Measurements from ENCODE around the gene UGT2B15.
"Not testable (repeated sequence)": the region's sequence is repeated elsewhere in the genome, so short reads cannot be mapped to it uniquely, and the experiment has no call there.

Gene UGT2B15

DNA sequence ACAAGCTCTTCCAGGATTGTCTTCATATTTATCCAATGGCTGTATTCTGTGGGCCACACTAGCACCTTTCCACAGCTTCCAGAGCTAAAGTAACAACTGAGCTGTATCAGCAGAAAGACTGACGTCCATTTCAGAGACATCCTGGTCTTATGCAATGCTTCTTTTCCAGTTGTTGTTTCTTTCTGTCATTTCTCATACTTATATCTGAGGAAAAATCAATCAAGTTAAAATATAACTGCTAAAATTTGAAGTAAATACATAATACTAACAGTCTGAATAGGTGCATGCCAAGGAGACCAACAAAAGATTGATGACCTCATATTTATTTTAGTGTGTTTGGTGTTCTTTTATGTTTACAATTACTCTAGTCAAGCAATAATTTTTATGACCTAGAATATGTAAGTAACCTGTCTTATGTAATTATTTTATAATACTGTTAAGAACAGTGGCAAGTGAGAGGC, at the start of gene UGT2B15:
UGT2B15 (minus strand) TSS at position 174 of the 461 bp plus-strand sequence; CDS start at position 140, 34 bp downstream.
- not testable (repeated sequence) for H3K36me3 Mint-ChIP-seq (ENCODE audit: low read depth); H3K9me3 Mint-ChIP-seq; H3K4me3 Mint-ChIP-seq; H3K27me3 Mint-ChIP-seq (ENCODE audit: low read depth); H3K4me1 Mint-ChIP-seq; H3K27ac Mint-ChIP-seq

DNA sequence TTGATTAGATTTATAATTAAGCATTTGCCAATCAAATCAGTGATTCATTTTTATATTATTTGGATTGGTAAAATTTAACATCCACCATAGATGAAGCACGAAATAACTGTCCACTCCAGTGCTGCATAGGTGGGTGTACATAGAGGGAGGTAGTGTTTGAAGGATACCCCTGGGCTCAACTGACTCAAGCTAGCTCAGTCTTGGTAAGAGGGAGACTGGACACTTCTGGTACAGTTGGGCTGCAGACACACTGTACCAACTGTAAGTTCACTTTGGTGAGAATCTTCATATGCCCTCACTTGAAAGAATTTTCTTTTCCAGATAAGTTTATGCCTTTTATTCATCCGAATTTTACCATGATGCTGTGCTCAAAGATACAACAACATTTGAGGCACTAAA, 48.6 kb upstream of the UGT2B15 start:
- Mint-ChIP-seq H3K27me3 (ENCODE audit: low read depth) (no peaks in the 10 kb centered on the region), H3K9me3 (peaks cover 7% of the 10 kb centered on the region), H3K36me3 (ENCODE audit: low read depth) (no peaks in the 10 kb centered on the region), H3K4me1 (no peaks in the 10 kb centered on the region), H3K4me3 (no peak overlapping the region), H3K27ac (peak overlapping the region in 2 of 3 experiments; percentile 18 to 66)
- TF ChIP-seq, protein P1, sequence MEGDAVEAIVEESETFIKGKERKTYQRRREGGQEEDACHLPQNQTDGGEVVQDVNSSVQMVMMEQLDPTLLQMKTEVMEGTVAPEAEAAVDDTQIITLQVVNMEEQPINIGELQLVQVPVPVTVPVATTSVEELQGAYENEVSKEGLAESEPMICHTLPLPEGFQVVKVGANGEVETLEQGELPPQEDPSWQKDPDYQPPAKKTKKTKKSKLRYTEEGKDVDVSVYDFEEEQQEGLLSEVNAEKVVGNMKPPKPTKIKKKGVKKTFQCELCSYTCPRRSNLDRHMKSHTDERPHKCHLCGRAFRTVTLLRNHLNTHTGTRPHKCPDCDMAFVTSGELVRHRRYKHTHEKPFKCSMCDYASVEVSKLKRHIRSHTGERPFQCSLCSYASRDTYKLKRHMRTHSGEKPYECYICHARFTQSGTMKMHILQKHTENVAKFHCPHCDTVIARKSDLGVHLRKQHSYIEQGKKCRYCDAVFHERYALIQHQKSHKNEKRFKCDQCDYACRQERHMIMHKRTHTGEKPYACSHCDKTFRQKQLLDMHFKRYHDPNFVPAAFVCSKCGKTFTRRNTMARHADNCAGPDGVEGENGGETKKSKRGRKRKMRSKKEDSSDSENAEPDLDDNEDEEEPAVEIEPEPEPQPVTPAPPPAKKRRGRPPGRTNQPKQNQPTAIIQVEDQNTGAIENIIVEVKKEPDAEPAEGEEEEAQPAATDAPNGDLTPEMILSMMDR (IDR thresholded peaks at IDR 0.05; ENCODE audit: unreplicated experiment in 3 of 3): no peak

DNA sequence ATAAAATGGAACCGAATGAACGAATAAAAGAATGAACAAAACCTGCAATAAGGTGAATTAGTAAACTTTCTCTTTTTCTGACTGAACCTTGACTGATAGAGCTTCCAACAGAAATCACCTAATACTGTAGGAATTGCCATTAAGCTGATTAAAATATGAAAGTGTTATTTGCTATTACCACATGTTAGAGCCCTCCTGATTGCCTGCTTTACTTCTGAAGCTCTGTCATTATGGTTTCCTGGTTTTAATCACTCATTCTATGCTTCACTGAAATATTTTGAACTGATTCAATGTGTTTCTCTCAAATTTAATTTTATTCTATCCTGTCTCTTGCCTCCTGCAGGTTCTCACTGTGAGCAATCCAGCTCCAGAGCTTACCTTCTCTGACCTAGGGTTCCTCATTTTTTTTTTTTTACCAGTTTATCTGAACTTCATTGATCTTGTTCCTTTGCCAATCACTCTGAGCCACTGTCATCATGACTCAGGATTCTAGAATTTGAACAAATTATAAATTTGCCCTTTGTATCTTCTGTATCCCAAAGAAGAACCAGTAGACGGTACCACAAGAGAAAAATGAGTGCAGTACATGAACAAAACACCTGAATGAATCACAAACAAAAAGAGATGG, 48.1 kb upstream of the UGT2B15 start:
- Mint-ChIP-seq H3K27me3 (ENCODE audit: low read depth) (no peaks in the 10 kb centered on the region), H3K9me3 (peaks cover 5% of the 10 kb centered on the region), H3K36me3 (ENCODE audit: low read depth) (no peaks in the 10 kb centered on the region), H3K27ac (peak overlapping the region in 1 of 3 experiments; percentile 12), H3K4me1 (no peaks in the 10 kb centered on the region), H3K4me3 (no peak overlapping the region)
- TF ChIP-seq, protein P1 (IDR thresholded peaks at IDR 0.05; ENCODE audit: unreplicated experiment in 3 of 3): no peak

DNA sequence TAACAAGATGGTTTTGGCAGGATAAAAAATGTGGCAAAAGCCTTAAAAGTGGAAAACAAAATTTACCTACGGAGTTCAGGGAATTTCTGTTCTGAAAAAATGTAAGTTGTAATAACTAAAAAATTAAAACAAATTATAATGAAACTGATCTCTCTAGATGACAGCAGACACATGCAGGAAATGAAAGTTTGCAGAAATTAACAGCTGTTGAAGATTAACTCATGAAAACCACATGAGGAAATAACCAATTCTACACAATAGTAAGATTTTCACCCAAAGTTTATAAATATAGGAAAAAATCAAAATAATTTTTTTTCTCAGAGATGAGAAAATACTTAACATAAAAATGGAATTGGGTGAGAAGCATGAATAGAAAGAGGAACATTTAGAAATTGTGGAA, 47.5 kb upstream of the UGT2B15 start:
- TF ChIP-seq, protein P1 (IDR thresholded peaks at IDR 0.05; ENCODE audit: unreplicated experiment in 3 of 3): no peak
- Mint-ChIP-seq H3K36me3 (ENCODE audit: low read depth) (no peaks in the 10 kb centered on the region), H3K4me3 (no peak overlapping the region), H3K27me3 (ENCODE audit: low read depth) (no peaks in the 10 kb centered on the region), H3K27ac (no peak overlapping the region), H3K9me3 (peaks cover 3% of the 10 kb centered on the region), H3K4me1 (no peaks in the 10 kb centered on the region)

DNA sequence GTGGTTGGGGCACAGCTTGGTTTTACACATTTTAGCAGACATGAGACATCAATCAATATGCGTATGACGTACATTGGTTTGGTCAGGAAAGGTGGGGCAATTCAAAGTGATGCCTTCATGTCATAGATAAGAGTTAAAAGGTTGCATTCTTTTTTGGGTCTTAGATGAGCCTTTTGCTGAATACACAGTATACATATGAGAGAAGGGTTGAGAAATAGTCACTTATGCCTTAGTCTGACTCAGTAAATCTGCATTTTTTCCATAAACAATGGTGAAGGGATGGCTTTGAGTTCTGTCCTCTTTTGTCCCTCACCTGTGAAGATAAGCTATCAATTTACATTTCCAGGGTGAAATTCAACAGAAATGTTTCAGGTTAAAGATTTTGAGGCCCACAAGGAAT, 43.9 kb upstream of the UGT2B15 start:
- no peaks in the 10 kb centered on the region for H3K27me3 Mint-ChIP-seq (ENCODE audit: low read depth)
- no peak overlapping the region for H3K27ac Mint-ChIP-seq
- TF ChIP-seq, protein P1 (IDR thresholded peaks at IDR 0.05; ENCODE audit: unreplicated experiment in 3 of 3): no peak
- no peak overlapping the region for H3K4me3 Mint-ChIP-seq
- no peaks in the 10 kb centered on the region for H3K9me3 Mint-ChIP-seq
- H3K36me3 Mint-ChIP-seq (ENCODE audit: low read depth): no peaks in the 10 kb centered on the region
- no peaks in the 10 kb centered on the region for H3K4me1 Mint-ChIP-seq

DNA sequence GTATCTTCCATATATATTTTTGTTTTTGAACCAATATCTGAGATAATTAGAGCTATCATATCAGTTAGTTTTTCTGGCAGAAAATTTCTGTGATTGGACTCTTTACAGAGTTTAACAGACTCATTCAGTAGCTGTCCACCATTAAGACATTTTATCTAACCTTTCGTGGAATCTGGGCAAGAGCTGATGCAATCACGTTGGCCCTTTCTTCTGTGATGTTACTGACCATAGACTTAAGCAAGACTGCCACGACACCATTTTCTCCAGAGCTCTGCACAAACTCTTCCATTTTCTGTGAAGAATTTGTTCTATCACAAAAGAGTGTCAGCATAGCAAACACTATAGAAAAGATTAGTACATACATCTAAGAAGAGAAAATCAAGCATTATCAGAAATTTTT, 41.8 kb upstream of the UGT2B15 start:
- no peaks in the 10 kb centered on the region for H3K9me3 Mint-ChIP-seq
- H3K27ac Mint-ChIP-seq: no peak overlapping the region
- no peaks in the 10 kb centered on the region for H3K36me3 Mint-ChIP-seq (ENCODE audit: low read depth)
- H3K4me3 Mint-ChIP-seq: no peak overlapping the region
- TF ChIP-seq, protein P1 (IDR thresholded peaks at IDR 0.05; ENCODE audit: unreplicated experiment in 3 of 3): no peak
- no peaks in the 10 kb centered on the region for H3K4me1 Mint-ChIP-seq
- H3K27me3 Mint-ChIP-seq (ENCODE audit: low read depth): no peaks in the 10 kb centered on the region
